ENCODE measurements around the gene GCK.

GCK gene

DNA sequence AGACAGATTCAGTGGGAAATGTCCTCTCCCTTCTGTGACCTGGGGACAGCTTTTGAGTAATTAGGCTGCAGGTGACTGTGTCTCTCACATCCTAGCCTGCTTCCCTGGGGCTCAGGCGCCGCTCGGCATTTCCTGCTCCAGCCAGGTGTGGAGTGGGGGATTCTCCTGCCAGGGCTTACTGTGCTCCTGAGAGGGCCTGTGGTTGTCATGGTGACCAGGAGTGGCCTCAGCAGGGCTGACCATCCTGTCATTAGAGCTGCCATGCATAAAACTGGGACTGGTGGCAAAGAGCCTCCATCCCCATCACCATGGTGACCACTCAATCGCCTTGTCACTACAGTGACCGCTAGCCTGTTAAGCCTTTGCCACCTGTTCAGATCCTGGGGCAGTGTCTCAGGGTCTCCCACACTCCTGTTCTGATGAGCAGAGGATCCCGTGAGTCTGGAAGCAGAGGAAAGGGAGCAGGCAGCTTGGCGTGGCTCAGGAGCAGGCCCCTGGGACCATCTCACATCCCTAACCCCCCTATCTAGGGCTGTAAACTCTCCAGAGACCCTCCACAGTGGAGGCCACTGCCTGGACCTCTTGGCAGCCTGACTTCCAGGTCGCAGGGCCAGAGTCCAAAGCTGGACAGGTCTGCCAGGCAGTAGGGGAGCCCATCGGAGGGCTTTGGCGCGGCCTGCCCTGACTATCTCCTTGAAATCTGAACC lies at the start of gene GCK:
Gene GCK, minus strand, starts transcription at position 154 of the 707 bp plus-strand sequence. CDS start 486 bp downstream, outside the sequence.
- no peak for DNase-seq (ENCODE audit: low read depth in 2 of 2)

DNA sequence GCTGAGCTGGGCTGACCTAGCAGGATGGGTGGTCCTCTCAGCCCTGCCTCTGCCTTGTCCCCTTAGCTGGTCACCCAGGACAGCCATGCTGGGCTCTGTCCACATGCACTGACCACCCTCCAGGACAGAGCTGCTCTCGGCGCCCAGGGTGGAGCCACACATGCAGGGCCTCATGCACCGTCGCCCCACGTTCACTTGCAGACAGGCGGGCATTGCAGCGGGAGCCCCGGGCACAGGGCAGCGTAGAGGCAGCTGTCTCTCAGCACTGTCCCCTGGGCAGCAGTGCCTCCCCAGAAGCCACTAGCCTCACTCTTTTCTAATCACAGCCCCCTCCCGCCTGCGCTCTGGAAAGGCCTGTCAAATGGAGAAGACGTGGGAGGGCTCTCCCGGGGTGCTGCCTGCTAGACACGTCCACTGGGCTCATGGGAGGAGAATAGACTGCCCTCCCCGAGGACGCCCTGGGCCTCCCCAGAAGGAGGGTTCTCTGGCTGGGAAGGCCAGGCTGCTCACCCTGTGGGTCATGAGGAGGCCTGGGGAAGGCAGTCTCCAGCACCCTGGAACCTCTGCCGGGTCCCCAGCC lies 49.0 kb upstream of the GCK start:
- no peak for DNase-seq (ENCODE audit: low read depth in 2 of 2)

DNA sequence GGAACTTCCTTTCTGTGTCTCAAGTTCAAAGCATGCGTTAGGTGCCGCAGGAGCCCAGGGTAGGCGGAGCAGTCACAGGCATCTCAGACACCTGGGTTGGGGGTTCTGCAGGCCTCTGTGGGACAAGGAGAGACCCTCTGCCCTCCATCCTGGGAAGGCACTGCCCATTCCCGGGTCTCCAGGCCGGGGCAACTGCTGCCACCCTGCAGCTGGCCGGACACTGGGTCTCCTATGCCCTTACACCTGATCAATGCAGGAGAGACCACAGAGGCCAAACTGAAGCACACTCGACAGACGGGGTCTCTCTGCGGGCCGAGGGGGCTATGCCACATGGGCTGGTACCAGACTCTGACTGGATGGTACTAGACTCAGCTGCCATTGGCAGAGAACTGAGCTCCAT lies 48.5 kb upstream of the GCK start:
- DNase-seq (ENCODE audit: low read depth in 2 of 2) = no peak

DNA sequence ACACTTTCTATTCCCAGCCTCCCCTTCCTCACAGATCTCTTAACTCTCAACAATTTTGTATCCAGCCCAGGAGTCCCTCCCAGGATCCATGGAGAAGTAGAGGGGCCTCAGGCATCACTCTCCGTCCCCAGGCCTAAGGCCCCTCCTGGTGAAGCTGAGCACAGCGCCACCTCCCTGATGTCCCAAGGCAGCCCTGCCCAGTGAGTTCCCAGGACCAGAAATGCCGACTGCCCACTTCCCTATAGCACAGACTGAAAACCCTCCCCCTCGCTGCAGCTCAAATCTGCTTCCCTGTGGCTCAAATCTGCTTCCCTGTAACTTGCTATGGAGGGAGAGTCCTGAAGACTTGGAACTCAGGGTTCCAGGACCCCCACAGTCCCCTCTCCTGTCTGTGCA lies 47.1 kb upstream of the GCK start:
- DNase-seq (ENCODE audit: low read depth in 2 of 2) = no peak

DNA sequence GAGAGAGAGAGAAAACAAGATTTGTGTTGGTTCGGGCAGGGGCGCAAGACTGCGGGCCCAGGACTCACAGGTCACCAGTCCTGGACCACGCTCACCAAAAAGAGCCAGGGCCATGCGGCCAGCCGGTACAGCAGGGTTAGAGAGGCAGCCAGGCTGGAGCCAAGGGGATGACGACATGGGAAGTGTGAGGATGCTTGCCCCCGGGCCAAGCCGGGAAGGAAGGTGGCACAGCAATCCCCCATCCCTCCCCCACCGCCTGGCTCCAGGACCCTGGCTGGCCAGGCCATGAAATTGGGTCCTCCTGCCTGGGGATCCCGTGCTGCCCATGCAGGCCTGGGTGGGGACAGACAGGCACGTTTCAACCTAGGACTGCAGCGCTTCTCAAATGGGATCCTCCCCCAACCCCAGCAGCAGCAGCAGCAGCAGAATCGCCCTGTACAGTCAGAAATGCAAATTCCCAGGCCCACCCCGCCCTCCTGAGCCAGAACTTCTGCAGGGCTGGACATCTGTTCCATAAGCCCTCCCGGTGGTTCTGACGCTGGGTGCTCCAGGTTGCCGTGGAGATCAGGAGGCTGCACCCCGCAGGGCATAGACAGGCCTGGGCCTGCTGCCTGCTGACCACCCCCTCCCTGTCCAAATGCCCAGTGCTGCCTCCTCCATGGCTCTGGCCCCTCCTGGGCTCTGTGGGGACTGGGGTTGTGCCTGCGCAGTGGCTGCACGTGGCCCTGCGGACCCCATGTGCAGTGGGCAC lies 46.5 kb upstream of the GCK start:
- no peak for DNase-seq (ENCODE audit: low read depth in 2 of 2)

DNA sequence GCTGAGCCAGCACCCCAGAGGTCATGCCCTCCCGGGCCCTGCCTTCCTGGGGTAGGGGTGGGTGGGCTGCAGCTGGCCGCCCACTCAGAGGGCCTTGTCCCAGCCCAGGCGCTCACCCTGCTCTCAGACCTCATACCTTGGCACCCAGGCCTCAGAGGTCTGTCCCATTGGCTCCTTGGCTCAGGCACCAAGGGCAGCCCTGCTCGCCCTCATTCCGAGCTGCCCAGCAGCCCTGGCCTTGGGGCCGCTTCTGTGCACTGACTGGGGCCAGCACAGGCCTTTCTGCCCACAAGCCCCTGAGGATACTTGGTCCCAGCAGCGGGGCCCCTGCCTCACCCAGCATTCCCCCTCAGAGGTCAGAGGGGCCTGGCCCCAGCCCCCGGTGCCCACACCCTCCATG lies 45.8 kb upstream of the GCK start:
- no peak for DNase-seq (ENCODE audit: low read depth in 2 of 2)

DNA sequence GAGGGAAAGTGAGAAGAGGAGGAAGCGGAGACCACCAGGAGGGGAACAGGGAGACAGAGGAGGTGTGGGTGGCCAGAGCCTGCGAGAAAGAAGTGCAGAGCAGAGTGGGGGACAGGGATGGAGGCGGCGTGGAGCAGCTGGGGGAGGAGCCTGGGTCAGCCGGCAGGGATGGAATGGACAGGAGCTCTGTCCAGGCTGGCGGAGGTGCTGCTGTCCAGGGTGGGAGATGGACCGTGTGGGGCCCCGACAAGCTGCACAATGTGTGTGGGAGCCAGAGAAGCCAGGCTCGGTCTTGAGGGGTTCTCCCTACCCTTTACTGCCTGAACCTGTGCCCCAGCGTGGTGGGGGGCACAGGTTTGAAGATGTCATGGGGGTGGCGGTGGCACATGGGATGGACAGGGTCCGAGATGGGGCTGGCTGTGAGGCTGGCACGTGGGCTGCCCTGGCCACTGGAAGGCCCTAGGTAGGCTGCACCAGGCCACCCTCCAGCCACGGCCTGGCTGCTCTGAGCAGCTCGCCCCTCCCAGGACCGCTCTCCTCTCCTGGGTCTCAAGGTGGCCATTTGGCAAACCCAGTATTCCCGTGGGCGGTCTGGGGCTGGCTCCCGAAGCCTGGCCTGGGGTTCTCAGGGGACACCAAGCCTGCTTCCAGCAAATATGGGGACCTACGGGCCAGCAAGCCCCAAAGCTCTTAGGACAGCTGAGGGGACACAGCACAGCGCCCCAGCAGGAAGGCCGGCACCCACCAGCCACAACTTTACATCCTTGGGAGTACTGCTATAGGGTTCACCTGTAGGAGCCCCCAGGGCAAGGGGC lies 43.9 kb upstream of the GCK start:
- DNase-seq (ENCODE audit: low read depth in 2 of 2) = no peak

DNA sequence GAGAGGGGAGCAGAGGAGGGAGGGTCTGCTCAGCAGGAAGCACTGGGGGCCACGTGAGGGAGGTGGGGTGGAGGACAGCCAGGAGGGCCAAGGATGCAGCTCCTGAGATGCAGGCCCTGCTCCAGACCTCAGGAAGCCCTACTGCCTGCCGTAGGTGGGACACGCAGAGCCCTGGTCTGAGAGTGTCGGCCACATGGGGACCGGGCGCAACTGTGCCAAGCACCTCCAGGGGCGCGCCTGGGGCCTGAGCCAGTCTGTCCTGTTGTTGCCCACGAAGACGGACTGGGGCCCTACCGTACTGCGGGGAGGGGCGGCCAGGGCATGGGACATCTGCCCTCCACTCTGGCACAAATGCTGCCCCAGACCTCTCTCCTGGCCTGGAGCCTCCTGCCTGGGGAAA lies 43.2 kb upstream of the GCK start:
- DNase-seq (ENCODE audit: low read depth in 2 of 2) = no peak

DNA sequence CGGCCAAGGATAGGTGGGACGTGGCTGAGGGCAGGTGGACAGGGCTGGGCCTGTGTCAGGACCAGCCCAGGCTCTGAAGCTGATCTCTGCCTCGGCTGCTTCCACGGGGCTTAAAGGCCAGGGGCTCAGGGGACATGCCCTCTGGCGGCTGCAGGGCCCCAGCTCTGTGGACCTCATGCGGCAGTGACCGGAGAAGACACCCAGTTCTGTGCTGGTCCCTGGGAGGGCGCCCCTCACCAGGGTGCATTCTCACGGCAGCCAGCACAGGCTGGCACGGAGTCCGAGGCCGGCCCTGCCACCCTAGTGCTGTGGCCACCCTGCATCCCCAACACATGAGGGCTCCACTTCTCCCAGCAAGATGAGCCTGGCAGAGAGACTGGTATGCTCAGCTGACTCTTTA lies 41.8 kb upstream of the GCK start:
- DNase-seq (ENCODE audit: low read depth in 2 of 2) = no peak

DNA sequence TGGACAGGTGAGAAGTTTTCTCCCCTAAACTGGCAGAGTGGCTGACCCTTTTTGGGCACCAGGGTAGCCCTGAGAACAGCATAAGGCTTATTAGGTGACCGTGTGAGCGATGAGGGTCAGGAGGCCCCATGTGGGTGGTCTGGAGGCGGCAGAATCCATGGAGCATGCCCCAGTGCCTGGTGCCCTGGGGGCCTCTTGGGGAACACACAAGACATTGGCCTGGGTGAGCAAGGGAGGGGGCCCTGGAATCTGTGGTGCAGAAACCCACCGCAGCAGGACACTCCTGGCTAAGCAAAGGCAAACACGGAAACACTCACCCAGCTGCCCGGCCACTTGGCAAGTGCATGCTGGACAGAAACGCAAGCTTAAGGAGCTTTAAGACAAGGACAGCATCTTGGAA lies 41.0 kb upstream of the GCK start:
- no peak for DNase-seq (ENCODE audit: low read depth in 2 of 2)

DNA sequence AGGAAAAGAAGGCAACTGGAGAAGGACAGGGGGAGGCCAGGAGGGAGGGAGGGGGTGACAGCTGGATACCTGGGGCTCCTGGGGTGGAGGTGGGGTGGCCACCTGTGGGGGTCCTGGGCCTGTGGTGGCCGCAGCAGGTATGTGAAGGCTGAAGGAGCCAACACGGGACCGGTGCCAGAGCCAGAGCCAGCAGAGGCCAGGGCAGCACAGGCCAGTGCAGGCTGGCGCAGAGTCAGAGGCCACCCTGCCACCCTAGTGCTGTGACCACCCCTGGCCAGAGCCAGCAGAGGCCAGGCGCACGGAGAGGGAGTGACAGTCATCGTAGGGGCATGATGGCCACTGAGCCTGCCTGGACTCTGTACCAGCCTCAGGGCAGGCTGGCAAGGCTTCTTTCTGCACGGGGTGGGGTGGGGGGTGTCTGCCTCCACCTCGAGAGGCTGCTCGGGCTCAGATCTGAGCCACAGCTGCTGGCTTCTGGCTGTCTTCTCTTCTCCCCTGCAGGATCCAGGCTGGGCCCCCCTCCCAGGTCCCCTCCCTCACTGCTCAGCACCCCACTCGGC lies 40.4 kb upstream of the GCK start:
- no peak for DNase-seq (ENCODE audit: low read depth in 2 of 2)

DNA sequence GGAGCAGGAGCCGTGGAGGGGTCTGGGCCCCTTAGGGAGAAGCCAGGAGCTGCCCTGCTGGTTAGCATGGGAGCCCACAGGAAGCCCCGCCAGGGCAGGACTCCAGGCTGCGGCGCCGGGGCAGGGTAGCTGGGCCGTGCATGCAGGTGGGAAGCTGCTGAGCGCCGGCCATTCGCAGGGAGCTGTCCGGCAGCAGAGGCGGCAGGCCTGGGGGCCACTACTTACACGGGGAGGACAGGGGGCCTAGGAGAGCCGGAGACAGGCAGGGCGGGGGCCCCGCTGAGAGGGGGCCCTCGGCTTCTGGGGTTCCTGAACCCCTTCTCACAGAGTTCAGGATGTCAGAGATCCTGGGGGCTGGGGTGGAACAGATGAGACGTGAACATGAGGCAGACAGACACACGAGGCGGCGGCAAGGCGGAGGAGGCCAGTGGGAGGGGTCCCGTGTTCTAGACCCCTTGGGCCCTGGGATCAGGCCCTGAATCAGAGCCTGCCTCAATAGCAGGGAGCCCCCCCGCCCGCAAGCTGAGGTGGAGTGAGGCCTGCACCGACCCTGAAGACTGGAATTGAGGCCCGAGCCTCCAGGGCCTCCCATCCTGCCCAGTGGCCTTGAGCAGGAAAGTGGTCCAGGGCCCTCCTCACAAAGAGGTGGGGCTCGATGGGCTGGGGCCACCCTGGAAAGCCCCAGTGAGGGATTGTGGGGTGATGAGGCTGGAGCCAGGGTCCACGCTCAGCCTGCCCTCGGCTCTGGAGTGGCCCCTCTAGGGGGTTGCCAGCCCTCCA lies 39.5 kb upstream of the GCK start:
- no peak for DNase-seq (ENCODE audit: low read depth in 2 of 2)

DNA sequence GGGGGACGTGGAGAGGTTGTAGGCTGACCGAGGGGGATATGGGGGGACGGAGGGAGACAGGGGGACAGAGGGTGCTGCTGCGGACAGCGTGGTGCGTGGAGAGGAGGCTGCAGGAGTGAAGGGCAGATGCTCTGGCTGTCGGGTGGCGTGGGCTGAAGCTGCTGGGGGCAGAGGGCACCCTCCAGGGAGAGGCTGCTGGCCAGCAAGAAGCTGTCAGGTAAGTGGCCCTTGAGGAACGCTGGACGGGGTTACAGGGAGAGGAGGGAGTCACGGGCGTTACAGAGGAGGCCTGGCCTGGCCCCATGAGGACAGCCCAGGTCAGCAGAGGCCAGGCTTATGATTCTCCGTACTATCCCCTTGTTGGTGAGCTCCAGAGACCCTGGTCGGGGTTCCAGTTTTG lies 38.7 kb upstream of the GCK start:
- no peak for DNase-seq (ENCODE audit: low read depth in 2 of 2)

DNA sequence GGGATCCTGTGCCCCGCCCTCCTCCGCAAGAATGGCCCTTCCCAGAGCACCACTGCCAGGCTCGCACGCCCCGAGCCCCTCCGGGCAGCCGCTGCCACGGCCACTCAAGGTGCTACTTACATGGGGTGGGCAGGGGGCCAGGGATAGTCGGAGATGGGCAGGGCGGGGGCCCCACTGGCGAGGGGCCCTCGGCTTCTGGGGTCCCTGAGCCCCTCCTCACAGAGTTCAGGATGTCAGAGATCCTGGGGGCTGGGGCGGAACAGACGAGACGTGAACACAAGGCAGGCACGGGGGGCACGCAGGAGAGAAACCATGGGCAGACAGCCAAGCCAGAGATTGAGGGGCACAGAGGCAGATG lies 37.1 kb upstream of the GCK start:
- DNase-seq (ENCODE audit: low read depth in 2 of 2) = no peak

DNA sequence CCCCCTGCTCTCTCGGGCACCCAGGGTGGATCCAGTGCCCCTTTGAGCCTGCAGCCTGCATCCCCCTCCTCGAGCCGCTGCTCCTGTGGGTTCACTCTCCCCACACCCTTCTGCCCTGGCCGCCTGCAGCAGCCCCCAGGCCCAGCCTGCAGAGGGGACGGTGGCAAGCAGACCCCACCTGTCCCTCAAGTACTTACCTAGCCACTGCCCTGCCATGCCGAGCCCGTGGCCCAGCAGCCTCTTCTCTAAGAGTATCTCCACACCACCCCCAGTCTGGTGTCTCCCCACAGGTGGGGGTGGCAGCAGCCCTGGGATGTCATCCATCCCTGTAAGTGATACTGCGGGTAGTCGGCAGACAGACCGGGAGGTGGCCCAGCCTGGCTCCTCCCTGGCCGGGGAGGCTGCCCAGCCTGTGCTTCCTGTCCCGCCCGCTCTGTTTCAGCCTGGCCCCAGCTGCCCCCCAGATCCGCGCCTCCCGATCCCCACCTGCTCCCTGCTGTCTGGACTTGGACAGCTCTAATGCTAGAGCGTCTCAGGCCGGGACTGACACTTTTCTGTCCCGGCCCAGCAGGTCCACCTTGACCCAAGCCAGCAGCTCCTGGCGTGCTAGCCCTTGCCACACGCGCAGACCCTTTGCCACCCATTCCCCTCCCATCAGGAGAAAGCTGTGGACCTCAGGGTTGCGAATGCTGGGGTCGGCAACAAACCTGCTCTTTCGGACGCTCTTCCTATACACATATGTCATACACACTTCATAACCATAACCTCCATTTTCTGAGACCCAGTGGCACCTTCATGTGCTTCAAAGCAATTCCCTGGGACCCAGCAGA lies 36.5 kb upstream of the GCK start:
- DNase-seq (ENCODE audit: low read depth in 2 of 2) = no peak

DNA sequence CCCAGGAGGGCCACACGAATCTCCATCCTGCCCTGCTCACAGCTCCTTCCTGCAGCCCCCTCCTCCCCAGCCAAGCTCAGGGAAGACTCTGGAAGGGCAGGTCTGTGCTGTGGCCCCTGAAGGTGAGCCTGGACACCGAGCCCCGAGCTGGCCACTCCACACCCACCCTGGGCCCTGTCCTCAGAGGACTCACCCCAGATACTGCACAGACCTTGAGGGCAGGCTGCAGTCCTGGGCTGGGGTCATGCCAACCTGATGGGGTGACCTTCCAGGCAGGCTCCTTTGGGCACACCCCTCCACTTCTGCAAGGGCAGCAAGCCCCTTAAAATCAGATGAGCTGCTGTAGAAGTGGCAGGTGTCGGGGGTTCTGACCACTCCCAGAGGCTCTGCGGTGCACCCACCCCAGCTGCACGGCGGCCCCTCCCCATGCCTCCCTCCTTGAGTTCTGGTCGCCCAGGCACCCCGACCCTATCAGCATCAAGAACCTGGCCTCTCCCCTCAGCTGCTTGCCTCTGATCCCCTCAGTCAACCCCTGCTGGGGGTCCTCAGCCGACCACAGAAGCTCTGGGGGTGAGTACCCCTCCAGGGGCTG lies 35.8 kb upstream of the GCK start:
- DNase-seq (ENCODE audit: low read depth in 2 of 2) = no peak

DNA sequence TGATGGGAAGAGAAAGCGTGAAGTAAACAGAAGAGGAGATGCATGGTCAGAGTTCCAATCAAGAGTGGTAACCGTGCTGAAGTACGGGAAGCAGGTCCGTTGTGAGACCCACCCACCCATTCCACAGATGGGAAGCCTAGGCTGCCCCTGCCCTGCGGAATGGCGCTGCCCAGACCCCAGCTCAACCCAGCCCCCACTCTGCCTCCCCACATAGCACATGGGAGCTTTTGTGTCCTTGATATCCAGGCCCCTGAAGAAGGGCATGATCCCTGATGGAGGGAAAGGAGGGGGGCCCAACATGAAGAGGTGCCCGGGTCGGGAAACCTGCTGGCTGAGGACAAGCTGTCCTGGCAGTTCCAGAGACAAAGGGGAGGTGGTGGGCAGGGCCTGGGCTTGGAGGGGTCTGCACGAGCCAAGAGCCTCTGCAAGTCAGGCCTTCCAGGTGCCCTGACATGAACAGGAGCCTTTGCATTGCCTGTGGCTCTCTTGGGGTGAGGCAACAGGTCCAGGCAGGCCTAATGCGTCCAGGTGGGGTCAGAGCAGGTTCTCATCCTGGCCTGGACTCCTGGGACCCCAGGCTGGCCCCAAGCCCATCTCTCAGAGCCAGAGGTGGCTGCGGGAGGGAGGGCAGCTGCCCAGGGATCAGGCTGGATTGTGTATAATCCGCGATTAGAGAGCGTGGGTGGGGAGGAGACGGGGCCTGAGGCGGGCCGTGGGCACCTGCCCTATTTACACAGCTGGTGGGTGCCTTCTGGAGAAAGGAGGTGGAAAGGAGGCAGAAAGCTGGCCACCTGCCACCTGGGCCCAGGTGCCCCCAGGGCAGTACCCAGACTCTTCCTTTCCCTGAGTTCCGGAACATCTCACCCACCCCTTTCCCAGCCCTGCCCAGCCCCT lies 35.1 kb upstream of the GCK start:
- no peak for DNase-seq (ENCODE audit: low read depth in 2 of 2)

DNA sequence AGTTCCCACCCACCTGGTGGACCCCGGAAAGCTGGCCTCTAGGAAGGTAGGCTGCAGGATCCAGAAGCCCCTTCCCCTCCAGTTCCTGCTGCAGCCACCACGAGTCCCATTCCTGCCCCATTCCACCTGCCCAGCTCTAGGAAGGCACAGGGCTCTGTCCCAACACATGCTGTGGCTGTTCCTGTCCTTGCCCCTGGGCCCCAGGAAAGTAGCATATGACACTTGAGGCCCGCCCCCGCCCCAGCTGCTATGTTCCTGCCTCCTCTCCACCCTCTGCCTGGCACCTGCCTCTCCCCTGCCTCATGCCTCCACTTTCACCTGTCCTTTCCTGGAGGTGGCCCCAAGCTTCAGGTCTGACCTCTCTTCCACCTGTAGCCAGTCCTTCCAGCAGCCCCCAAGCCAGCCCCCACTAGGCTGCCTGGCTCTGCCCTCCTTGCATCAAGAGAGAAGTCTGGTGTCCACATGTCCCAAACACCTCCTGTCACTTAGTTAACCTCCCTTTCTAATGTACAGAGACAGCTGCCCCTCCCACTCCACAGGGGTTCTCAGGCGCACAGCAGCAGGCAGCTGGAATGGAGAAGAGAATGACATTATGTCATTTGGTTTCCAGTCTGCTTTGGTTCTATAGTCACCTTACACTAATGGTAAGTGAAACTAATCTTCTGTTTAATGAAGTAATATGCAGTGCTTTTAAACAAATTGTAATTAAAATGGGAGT lies 34.3 kb upstream of the GCK start:
- DNase-seq (ENCODE audit: low read depth in 2 of 2) = no peak

Measured in stimulated activated CD4-positive, alpha-beta T cell treated with anti-CD3 and anti-CD28 coated beads, Interleukin-1b, Interleukin-23, amount 100 ng/mL, for 1 hour (primary cell).